NCI-H524 treated with DMSO at 0.1 percent for 48 hours (cell line): ENCODE results near the gene SFT2D3.
"Not testable (repeated sequence)": the region's sequence is repeated elsewhere in the genome, so short reads cannot be mapped to it uniquely, and the experiment has no call there.

Experiments used
- DNase-seq: peaks from one replicate; lab custom pipeline; 2025; lab: John Stamatoyannopoulos, UW

SFT2D3 gene

DNA sequence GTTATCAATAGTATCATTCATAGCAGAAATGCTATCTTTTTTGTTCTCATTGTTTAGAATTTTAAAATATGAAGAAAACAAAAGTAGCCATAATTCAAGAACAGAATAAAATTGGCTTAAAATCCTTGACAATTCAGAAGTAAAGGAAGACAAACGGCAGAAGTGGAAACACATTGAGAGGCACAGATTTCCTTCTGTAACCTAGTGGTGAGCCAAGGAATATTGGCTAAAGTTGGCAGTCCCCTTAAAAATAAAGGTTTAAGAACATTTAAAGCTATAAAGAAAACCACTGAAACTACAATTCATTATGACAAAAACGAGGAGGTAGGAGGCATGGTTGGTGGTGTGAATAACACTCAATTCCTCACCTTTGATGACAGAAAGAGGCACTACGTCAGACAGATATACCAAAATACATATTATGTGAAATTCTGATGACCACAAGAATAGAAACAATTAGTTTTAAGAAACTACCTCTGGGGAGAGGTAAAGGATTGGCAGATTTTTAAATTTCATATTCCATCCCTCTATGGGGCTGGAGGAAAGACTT is 42.3 kb downstream of the SFT2D3 start:
- no peak for DNase-seq

DNA sequence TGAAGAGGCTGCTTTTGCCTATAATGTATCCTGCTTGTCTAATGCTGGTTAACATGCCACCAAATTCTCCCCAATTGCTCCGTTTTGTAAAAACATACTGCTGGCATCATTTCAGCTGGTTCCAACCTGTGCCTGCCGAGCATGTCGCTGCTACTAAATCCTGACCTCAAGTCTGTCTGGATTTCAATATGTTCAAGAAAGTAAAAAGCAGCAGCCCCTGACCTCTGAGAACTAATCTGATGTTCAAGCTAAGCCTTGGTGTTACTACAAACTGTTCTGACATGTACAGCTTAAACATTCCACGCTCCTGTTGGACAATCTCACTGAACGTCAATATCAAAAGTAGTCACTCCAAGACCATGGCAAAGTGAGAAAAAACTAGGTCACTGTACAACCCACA is 46.3 kb downstream of the SFT2D3 start:
- DNase-seq, result no peak

DNA sequence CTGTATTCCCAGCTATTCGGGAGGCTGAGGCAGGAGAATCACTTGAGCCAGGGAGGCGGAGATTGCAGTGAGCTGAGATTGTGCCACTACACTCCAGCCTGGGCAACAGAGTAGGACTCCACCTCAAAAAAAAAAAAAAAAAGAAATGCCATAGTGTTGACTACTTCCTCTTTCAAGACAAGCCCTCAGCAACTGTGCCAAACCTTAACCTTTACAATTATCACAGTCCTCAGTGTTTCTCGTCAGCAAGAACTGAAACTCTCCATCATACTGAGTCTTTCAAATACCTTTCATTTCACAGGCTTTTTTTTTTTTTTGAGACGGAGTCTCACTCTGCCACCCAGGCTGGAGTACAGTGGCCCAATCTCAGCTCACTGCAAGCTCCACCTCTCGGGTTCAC is 48.2 kb downstream of the SFT2D3 start:
- not testable (repeated sequence) for DNase-seq

DNA sequence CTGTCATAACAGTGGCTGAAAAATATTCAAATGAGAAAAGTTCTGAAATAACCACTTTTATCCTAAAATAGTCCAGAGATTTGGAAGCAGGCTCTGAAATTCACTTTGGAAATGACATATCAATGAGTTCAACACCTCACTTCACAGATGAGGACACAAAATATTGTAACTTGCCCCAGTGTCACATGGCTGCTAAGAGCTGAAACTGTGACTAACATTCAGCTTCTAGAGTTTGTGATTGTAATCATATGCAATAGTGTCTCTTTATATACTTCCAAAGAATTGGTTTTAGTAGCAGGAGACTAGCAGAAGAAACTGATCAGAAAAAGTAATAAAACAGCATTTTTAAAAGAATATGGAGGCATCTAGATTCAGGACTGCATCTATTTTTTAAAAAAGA is 52.1 kb downstream of the SFT2D3 start:
- no peak for DNase-seq

DNA sequence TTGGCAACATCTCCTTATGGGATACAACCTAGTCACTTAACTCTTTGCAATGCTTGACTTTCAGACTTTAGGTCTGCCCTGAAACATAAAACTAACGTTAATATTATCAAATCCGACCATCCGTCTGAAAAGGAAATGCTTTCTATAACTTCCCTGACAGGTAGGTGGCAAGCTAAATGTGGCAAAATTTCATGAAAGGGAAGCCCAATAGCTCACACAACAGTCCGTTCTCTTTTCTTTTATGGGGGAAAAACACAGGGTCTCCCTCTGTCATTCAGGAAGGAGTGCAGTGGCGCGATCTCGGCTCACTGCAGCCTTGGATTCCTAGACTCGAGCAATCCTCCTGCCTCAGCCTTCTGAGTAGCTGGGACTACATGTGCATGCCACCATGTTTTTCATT is 52.9 kb downstream of the SFT2D3 start:
- no peak for DNase-seq
